KMS-11 (cell line): ENCODE results near the gene IVD.

ENCODE experiments used
- H2AFZ ChIP-seq: fragments of 200-600 bp; sonication (generic); 2 replicates; pipeline ENCODE4 v1.6.1; 2016; ENCODE audit warnings: antibody characterized with exemption, mixed run types, low read depth
- H3K27ac ChIP-seq: fragments of 200-600 bp; sonication (generic); 2 replicates; pipeline ENCODE4 v1.6.1; 2016; ENCODE audit warnings: mild to moderate bottlenecking, mixed run types
- H3K27me3 ChIP-seq: fragments of 200-600 bp; sonication (generic); 2 replicates; pipeline ENCODE4 v1.6.1; 2017; ENCODE audit warnings: mild to moderate bottlenecking, low read depth, mixed run types, moderate library complexity; ENCODE audit not compliant: insufficient read depth
- H3K36me3 ChIP-seq: fragments of 200-600 bp; sonication (generic); 2 replicates; pipeline ENCODE4 v1.6.1; 2017; ENCODE audit warnings: mild to moderate bottlenecking, mixed run types; ENCODE audit not compliant: insufficient read depth
- H3K4me1 ChIP-seq: fragments of 200-600 bp; sonication (generic); 2 replicates; pipeline ENCODE4 v1.6.1; 2016; ENCODE audit warnings: mild to moderate bottlenecking, low read depth, mixed run types; ENCODE audit not compliant: poor library complexity, severe bottlenecking
- H3K4me2 ChIP-seq: fragments of 200-600 bp; sonication (generic); 2 replicates; pipeline ENCODE4 v1.7.0; 2016; ENCODE audit warnings: mild to moderate bottlenecking, mixed run types
- H3K4me3 ChIP-seq: fragments of 200-600 bp; sonication (generic); IDR thresholded peaks from 2 replicates; pipeline ENCODE4 v1.6.1; 2017; ENCODE audit warnings: low read depth, low read length, mixed read lengths; ENCODE audit not compliant: insufficient read depth
- H3K79me2 ChIP-seq: fragments of 200-600 bp; sonication (generic); 2 replicates; pipeline ENCODE4 v1.6.1; 2016; ENCODE audit warnings: low read depth, mixed run types; ENCODE audit not compliant: insufficient read depth
- H3K9ac ChIP-seq: fragments of 200-600 bp; sonication (generic); 2 replicates; pipeline ENCODE4 v1.6.1; 2016; ENCODE audit warnings: mild to moderate bottlenecking, mixed run types
- H4K20me1 ChIP-seq: fragments of 200-600 bp; sonication (generic); 2 replicates; pipeline ENCODE4 v1.6.1; 2016; ENCODE audit warnings: mild to moderate bottlenecking, mixed run types; ENCODE audit not compliant: insufficient read depth
- TF ChIP-seq, protein P1 (sequence below): fragments of 200-600 bp; sonication (generic); conservative IDR thresholded peaks from 2 replicates; pipeline ENCODE4 v1.6.1; 2017; ENCODE audit warnings: low read depth, mild to moderate bottlenecking, antibody characterized with exemption, low read length, moderate library complexity, mixed read lengths

Gene IVD

DNA sequence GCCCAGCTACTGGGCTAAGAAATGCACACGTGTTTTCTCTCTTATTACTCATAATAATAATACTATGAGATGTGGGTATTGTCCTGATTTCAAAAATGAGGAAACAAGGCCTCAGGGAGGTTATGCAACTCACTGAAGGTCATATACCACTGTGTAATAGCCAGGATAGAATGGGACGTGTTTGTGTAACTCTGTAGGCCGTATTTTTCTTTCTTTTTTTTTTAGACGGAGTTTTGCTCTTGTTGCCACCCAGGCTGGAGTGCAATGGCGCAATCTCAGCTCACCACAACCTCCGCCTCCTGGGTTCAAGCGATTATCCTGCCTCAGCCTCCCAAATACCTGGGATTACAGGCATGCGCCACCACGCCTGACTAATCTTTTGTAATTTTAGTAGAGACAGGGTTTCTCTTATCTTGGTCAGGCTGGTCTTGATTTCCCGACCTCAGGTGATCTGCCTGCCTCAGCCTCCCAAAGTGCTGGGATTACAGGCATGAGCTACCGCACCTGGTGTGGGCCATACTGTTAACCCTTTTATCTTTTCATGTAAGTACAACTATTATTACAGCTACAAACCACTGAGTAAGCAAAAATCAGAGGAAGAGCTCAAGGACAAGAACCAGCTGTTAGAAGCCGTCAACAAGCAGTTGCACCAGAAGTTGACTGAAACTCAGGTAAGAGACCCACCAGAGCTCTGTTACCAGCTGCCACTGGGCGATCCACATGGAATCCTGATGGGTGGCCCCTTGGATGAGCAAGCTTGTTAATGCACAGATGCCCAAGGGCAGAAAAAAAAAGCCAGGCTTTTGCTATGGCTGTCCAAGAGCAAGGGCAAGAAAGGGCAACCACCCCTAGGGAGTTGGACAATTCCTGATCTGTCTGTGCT lies 16.4 kb upstream of the IVD start:
- no peak overlapping the region for H3K27ac ChIP-seq

DNA sequence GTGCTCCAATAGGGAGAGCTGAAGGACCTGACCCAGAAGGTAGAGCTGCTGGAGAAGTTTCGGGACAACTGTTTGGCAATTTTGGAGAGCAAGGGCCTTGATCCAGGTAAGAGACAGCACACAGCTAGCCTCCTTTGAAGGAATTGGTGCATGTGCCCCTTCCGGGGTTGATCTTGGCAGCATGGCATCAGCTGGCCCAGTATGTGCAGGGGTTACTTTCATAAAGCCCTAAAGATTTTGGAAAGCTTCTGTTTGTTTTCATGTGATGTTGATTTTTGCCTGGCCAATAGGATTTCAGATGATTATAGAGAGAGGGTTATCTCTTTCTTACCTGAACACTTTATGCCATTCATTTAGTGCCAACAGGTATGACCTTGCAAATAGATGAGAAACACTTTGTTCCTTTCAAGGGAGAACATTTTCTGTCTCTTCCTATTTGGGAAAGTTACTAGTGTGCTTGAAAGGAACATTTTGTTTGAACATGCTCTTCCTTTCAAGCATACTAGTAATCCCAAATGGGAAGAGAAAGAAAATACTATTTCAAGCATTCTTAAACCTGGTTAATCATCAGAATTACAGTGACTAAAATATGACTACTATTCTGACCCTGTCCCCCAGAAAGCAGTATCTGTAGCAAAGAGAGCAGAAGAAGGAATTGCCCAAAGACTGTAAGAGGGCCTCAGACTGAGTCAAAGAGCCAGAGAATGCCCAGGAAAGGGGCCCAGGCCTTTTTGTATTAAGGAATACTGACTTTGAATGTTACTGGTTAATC lies 15.6 kb upstream of the IVD start:
- Histone ChIP-seq H4K20me1 (no peaks in the 10 kb centered on the region), H3K27me3 (no peaks in the 10 kb centered on the region), H2AFZ (no peak overlapping the region), H3K4me3 (no peak overlapping the region), H3K4me1 (peaks cover under 1% of the 10 kb centered on the region), H3K9ac (no peak overlapping the region), H3K27ac (no peak overlapping the region), H3K4me2 (no peak overlapping the region), H3K36me3 (peaks cover 6% of the 10 kb centered on the region; the same call in 1 of the 2 replicates), H3K79me2 (peaks cover under 1% of the 10 kb centered on the region; the same call in 1 of the 2 replicates)
- TF ChIP-seq, protein P1, sequence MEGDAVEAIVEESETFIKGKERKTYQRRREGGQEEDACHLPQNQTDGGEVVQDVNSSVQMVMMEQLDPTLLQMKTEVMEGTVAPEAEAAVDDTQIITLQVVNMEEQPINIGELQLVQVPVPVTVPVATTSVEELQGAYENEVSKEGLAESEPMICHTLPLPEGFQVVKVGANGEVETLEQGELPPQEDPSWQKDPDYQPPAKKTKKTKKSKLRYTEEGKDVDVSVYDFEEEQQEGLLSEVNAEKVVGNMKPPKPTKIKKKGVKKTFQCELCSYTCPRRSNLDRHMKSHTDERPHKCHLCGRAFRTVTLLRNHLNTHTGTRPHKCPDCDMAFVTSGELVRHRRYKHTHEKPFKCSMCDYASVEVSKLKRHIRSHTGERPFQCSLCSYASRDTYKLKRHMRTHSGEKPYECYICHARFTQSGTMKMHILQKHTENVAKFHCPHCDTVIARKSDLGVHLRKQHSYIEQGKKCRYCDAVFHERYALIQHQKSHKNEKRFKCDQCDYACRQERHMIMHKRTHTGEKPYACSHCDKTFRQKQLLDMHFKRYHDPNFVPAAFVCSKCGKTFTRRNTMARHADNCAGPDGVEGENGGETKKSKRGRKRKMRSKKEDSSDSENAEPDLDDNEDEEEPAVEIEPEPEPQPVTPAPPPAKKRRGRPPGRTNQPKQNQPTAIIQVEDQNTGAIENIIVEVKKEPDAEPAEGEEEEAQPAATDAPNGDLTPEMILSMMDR, result no peak

More for the DNA sequence above, 16.4 kb upstream of the IVD start:
- no peak overlapping the region for H3K4me2 ChIP-seq
- H3K79me2 ChIP-seq, result peaks cover 9% of the 10 kb centered on the region
- H3K27me3 ChIP-seq, result no peaks in the 10 kb centered on the region
- no peak overlapping the region for H2AFZ ChIP-seq
- H3K4me3 ChIP-seq, result no peak overlapping the region
- H4K20me1 ChIP-seq, result no peaks in the 10 kb centered on the region
- no peak overlapping the region for H3K9ac ChIP-seq
- TF ChIP-seq, protein P1, result no peak
- H3K4me1 ChIP-seq, result peaks cover 9% of the 10 kb centered on the region
- peaks cover 6% of the 10 kb centered on the region; the same call in 1 of the 2 replicates for H3K36me3 ChIP-seq

DNA sequence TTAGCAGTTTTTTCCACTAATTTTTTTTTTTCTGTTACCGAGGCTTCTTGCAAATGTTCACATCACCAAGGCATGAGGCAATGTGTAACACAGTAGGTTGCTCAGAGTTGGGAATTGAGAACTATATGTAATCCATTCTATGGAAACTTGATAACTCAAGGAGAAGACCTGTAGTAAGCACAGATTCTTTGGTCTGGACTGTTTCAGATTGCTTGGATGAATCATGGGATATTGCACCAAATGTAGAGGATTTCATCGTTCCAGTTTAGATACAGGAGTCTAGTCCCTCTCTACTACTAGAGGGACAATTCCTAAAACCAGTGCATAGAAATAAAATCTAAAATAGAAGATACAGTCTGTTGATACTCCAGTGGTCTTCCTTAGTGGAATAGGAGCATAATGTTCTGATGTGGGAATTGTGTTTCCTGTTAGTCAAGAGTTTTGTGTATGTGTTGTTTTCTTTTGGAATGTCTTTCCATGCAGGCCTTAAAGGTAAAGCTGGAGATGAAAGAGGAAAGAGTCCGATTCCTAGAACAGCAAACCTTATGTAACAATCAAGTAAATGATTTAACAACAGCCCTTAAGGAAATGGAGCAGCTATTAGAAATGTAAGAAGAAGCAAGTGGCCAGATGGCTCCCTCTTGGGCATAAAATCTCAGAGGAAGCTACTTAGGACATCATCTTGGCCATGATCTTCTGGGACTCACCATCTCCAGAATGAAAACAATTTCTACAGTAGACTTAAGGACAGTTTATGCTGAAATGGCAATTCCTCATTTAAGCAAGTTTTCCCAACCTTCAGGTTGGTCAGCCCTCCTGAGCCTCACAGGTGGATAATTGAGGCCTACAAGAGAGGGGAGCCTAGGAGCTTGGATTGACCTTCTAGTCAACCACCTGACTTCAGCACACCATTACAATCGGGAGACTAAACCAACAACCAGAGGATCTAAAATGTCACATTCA lies 12.3 kb upstream of the IVD start:
- Histone ChIP-seq H3K4me1 (peaks cover 10% of the 10 kb centered on the region), H3K79me2 (no peaks in the 10 kb centered on the region), H3K4me3 (no peak overlapping the region), H2AFZ (no peak overlapping the region), H3K27ac (no peak overlapping the region), H3K9ac (no peak overlapping the region), H3K4me2 (no peak overlapping the region), H3K27me3 (no peaks in the 10 kb centered on the region), H4K20me1 (no peaks in the 10 kb centered on the region), H3K36me3 (peaks cover 6% of the 10 kb centered on the region; the same call in 1 of the 2 replicates)
- TF ChIP-seq, protein P1, result no peak
